HG03520 (cell line): ENCODE results near the gene ZNF367.
A peak's percentile ranks its signal among the peaks of the same experiment; 100 is the strongest.

Source experiments
- ATAC-seq: cut with Tn5 transposase; IDR thresholded peaks from one replicate; pipeline ENCODE4 v1.9.1; 2021; ENCODE audit warnings: mild to moderate bottlenecking, moderate library complexity; ENCODE audit not compliant: unreplicated experiment

ZNF367 gene

DNA sequence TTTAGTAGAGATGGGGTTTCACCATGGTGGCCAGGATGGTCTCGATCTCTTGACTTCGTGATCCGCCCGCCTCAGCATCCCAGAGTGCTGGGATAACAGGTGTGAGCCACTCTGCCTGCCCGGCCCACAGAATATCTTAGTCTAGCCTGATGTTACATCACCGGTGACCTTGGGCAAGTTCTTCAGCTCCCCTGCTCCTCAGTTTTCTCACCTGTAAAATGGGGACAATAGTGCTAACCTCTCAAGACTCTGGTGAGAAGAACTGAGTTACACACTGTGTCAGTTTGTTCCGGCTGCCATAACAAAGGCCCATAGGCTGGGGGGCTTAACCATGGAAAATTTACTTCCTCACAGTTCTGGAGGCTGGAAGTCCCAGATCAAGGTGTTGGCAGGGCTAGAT is 19.3 kb upstream of the ZNF367 start:
- ATAC-seq: no peak

DNA sequence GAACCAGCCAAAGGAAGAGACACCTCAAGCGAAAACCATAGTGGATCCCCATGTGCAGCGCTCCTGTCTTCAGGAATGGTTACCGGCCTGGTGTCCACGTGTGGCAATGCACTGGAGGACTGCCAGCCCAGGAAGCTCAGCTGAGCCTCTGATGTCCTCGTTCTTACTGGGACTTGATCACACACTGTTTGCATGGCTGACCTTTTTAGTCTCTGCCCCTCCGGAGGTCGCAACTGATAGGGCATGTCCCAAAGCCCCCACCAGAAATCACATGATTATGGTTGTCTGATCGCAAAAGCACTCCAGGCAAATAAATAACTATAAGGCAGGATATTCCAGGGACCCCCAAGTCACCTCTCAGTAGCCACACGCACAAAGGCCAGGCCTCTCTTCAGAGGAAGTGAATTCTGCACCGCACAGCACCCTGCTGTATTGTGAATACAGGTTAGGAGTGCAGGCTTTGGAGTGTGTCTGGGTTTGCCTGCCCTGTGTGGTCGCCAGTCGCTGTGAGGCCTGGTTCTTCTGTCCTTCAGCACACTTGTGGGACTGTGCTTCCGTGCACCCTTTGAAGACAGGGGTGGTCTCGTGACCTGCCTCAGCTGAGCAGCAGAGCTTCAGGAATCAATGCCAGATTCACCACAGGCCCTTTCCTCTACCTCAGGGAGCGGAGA is 18.4 kb upstream of the ZNF367 start:
- ATAC-seq: no peak

DNA sequence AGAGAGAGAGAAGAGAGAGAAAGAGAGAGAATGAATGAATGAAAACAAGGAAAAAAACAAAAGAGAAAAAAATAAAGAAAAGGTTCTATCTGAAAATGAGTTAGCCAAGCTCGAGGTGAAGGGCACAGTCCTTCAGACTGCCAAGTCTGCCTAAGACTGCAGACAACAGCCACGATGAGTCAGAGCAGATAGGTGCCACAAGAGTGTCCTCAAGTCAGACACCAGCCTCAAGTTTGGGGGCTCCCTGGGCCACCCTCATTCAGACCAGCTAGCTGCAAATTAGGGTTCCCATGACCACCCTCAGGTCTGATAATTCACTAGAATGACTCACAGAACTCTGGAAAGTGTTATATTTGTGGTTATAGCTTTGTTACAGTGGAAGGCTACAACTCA is 17.9 kb upstream of the ZNF367 start:
- no peak for ATAC-seq

DNA sequence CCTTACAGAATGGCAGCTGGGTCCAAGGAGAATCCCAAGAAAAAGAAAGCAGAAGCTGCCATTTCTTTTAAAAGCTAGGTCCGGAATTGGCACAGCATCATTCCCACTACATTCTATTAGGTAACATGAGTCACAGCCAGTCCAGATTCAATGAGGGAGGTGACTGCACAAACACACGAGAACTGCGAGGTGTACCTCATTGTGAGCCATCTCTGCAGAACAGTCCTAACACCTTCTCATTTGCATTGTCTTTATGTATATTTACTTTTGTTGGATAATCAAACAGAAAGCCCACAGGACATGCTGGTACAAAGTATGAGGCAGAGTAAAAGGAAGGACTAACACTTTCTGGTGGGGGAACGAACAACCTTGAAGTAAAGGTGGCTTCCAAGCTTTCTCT is 17.2 kb upstream of the ZNF367 start:
- ATAC-seq: no peak

DNA sequence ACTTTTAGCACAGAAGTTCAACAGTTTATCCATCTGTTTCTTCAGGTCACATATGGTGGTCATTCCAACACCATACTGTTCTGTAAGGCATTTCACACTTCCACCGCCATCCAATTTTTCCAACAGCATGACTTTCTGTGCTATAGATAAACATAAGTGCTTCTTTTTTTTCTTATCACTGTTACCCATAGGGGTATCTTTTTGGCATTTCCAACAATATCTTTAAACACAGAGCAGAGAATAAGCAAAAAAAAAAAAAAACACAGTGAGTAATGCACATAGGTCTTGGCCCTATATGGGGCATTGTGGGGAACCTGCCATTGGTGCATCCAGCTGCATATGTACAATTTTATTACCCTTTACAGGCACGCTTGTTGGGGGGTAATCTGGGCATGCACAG is 12.2 kb upstream of the ZNF367 start:
- ATAC-seq: no peak

DNA sequence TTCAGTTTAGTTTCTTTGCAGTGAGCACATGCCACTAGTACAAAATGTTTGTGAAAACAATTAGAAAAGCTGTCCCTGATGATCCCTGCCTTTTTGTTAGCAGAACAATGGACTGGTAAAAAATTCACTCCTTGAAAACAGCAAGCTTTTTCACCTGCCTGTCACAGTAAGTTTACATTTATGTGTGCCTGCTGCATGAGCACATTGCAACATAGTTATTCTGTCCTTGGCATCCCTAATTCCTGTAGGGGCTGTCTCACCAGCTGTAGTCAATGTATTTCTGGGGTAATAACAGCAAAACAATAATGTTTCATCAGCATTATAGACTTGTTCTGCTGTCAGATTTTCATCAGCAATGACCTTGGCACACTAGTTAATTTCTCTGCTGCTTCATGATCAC is 11.6 kb upstream of the ZNF367 start:
- no peak for ATAC-seq

DNA sequence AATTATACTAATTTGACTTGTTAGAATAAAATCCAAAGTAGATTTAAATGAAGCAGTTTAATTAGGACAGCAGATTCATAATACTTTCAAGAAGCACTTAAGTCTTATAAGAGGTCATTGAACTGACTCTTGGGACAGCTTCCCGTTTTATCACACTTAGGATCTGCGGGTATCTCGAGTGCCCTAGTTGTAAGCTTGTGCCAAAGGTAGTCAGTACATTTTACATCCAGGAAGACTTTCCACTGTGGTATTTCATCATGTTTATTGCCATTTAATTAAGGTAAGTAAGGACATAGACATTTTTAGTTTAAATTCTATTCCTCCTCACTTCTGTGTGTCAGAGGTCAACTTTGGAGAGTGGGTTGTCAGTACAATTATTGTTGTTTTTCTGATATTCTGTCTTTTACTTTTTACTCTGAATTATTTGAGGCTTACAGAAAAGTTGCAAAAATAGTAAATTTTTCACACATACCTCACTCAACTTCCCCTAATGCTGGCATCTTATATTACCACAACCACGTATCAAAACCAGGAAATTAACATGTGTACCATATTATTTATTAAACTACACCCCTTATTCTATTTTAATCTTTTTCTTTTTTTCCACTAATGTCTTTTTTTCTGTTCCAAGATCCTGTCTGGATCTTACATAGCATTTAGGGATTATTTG is 7.5 kb upstream of the ZNF367 start:
- no peak for ATAC-seq

DNA sequence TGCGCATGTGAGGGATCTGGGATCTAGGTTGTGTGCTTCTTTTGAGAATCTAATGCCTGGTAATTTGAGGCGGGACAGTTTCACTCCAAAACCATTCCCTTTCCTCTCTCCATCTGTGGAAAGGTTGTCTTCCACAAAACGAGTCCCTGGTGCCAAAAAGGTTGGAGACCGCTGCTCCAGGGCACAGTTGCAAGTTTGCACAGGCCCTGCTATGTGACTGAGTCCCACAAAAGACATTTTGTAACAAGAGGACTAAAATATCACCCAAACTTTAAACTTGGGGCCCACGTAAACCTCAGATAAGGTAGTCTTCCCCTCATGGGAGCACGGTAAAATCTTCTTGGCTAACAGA is 5.8 kb upstream of the ZNF367 start:
- ATAC-seq: no peak

DNA sequence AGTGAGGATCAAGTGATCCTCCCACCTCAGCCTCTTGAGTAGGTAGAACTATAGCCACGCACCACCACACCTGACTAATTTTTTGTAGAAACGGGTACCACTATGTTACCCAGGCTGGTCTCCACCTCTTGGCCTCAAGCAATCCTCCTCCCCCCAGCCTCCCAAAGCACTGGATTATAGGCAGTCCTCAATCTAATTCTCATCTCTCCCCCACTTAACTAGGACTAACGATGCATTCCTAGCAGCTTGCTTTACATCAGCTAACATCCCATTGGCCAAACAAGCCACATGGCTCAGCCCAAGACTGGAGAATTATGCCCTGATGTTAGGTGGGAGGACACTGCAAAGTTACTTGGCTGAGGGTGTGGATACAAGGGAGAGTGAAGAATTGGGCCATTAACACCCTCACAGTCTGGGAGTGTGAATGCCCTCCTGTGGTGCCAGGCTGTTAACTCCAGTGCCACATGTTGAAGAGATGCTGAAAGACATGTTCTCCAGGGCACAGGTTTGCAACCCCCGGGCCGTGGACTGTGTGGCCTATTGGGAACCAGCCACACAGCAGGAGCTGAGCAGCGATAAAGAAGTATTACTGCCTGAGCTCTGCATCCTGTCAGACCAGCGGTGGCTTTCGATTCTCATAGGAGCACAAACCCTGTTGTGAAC is 5.3 kb upstream of the ZNF367 start:
- ATAC-seq: no peak

DNA sequence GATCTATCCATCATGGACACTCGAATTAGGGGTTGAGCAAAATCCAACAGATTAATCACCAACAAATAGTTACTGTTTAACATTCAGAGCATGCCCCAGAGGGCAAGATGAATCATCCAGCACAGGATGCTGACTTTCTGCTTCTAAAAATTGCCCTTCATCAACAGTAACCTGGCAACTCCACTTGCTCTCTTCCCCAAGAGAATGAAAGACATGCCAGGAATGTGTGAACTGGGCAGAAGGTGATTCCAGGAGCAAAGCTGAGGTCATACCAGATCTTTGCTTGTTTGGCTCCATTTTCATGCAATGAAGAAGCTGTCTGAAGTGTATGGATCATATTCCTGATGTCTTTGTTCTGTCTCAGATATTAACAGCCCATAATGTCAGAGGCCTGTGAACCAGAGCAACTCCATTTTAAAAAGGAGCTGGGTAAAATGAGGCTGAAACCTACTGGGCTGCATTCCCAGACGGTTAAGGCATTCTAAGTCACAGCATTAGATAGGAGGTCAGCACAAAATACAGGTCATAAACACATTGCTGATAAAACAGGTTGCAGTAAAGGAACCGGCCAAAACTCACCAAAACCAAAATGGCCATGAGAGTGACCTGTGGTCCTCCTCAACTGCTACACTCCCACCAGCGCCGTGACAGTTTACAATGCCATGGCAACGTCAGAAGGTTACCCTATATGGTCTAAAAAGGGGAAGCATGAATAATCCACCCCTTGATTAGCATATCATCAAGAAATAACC is 2.5 kb upstream of the ZNF367 start:
- ATAC-seq: no peak

DNA sequence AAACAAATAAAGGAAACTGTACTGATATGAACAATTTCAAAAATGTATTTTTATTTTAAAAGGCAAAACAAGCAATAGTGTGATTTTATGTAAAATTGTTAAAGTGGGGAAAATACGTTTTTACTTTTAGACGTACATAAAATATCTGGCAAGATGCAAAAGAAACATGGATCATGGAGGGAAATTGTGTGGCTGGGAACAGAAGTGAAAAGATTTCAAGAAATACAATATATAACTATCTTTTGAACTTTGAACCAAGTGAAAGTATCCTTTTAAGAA is 1.5 kb upstream of the ZNF367 start:
- no peak for ATAC-seq

DNA sequence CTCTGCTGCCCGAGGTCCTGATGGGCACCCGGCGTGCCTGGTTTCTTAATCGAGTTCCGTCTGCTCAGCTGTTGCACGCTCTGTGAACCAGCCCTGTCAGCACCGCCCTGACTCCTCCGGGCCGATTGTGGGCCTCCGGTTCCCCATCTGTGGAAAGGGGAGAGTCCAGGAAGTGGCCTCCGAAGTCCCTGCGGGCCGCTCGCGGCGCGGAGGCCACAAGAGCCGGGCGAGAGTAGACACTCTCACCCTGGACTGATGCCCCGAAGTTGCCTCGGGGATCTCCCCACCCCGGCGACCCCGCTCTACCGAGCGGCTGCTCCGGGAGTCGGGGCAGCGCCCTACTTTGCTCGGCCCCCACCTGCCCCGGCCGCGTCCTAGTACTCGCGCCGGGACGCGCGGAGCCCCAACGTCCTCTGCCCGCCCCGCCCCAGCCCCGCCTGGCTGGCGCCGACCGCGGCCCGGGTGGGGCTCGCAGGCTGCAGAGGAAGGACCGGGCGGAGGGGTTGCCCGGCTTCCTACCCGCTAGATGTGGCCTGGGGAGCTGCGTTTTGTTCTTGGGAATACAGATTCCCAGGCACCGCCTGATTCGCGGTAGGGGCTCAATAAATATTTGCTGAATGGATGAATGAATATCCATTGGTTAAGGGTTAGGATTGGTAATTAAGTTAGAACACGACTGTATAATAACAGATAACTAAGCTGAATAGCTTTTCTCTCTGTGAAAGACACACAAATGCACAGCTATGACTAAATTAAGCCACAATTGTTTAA is 935 bp upstream of the ZNF367 start:
- ATAC-seq: peak; percentile 19

DNA sequence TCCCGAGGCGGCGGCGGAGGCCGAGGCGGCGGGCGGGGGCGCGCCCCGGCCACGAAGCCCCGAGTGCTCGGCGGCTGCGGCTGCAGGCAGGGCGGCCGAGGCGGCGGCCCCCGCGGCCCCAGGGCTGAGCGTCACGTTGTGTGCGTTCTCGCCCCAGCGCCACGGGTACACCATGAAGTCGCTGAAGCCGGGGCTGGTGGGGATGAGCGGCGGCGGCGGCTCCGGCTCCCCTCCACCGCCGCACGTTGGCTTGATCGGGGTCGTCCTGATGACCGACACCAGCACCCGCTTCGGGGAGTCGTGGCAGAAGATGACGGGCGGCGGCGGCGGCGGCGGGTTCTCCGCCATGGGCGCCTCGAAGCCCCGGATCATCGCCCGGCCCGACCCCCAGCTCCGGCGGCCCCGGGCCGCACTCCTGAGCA is 498 bp downstream of the ZNF367 start:
- no peak for ATAC-seq

DNA sequence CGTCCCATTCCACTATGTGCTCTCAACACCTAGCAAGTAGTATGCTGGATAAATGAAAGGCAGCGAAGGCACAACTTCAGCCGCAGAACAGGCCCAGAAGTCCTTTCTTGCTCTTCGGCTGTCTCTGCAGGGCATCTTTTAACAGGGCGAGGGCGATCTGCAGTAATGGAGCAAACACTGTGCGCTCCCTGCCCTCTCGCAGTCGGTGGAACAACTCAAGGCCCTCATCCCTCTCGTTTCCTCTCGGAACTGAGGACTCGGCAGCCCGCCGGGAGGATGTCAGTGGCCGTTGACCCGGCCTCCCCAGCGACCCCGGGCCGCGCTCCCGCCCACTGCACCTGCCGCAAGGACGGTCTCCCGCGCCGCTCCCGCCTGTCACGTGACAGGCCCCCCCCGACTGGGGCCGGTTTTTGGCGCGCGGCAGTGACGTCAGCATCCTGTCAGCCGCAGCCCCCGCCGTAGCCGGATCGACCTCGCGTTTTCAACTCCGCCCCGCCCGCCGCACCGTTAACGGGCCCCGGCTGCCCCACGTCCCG is 1.1 kb downstream of the ZNF367 start:
- ATAC-seq: peak; percentile 17

DNA sequence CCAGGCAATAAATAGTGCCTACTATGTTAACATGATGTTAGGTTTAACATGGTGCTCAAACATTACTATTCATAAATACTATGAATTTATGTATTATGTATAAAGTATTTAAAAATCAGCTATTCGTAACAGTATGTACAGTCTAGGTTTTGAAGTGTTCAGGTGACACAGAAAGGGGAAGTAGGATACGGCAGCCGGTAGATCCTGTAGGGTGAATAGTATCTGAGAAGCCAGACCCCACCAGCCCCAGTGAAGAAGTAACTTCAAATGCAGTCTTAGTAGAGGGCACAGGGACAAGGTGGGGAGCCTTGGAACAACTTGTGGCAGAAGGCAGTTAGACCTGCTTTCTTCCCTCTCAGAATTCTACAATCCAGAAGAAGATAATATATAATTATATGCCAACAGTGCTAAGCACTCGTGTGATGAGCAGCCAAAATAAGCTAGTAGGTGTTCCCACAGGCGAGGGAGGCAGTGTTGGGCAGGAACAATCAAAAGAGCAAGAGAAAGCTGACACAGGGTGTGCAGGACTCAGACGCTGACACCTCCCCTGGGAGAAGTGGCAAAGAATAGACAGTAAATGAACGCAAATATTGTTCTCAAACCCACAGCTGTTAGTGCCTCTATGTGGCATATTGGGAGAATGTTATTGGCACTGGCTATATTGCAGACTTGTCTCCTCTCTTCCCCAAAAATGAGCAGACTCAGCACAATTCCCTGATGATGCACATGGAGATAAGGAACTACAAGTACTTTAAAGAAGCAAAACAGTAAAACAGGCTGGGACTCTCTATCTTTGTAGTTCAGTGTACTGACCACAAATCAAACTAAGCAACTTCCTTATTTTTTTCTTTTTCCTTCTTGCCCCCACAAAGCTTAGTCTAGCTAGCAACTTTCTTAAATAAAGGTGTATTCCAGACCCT is 4.6 kb downstream of the ZNF367 start:
- ATAC-seq: peak; percentile 29

DNA sequence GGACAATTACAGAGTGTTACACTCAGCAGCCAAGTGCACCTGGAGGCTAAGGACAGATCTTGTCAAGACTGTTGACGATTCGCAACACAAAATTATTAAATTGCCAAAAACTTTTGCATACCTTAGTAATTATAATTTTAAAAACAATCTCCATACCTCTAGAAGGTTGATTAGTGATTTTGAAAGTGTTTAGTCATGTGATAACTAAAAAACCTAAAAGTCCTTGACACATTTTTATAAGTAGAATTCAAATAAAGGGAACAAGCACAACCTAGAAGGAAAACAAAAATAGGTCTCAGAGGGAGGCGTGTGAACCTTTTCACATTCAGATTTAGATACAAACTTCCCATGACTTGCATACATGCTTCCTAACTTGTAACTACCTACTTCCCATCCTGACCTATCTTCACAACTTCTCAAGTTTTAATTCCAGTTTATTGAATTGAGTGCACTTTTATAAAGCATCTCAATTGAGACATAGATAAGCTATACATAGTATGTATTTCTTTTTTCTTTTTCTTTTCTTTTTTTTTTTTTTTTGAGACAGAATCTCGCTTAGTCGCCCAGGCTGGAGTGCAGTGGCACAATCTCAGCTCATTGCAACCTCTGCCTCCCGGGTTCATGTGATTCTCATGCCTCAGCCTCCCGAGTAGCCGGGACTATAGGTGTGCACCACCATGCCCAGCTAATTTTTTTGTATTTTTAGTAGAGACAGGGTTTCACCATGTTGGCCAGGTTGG is 5.8 kb downstream of the ZNF367 start:
- no peak for ATAC-seq

DNA sequence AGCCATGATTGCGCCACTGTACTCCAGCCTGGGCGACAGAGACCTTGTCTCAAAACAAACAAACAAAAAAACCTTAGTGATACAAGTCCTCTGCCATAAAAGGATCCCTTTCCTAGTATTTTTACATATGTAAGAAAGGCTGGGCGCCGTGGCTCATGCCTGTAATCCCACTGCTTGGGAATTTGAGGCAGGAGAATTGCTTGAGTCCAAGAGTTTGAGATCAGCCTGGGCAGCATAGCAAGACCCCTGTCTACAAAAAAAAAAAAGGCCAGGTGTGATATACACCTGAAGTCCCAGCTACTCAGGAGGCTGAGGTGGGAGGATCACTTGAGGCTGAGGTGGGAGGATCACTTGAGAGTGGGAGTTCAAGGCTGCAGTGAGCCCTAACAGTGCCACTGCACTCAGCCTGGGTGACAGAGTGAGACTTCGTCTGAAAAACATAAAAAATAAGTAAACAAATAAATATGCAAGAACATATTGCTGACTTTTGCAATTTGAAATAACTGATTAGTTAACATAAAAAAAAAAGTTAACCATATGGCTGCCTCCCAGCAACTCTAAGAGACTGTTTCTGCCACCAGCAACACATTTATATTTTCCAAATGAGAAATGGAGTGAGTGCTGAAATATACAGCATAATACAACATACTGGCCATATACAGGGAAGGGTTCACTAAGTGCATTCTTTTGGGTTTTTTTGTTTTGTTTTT is 6.9 kb downstream of the ZNF367 start:
- ATAC-seq: no peak

DNA sequence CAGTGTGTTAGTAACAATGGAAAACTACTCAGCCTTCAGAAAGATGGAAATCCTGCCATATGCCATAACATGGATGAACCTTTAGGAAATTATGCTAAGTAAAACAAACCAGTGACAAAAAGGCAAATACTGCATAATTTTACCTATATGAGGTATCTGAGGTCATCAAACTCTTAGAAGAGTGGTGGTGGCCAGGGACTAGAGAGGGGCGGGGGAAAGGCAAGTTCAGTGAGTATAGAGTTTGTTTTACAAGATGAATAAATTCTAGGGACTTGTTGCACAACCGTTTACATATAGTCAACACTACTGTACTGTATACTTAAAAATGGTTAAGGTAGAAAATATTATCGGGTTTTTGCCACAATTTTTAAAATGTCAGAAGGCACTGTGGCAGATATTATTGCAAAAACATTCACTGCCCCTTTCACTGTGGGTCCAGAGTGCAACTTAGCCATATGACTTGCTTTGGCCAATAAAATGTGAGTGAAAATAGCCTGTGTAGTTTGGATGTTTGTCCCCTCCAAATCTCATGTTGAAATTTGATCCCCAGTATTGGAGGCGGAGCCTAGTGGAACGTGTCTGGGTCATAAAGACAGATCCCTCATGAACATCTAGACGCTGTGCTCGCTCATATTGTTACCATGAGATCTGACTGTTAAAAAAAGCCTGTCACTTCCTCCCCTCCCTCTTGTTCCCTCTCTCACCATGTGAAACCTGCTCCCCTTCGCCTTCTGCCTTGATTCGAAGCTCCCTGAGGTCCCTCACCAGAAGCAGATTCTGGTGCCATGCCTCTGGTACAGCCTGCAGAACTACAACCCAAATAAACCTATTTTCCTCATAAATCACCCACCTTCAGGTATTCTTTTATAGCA is 9.5 kb downstream of the ZNF367 start:
- ATAC-seq: no peak
